ENCODE data around the gene TTLL10.

The TTLL10 gene, protein sequence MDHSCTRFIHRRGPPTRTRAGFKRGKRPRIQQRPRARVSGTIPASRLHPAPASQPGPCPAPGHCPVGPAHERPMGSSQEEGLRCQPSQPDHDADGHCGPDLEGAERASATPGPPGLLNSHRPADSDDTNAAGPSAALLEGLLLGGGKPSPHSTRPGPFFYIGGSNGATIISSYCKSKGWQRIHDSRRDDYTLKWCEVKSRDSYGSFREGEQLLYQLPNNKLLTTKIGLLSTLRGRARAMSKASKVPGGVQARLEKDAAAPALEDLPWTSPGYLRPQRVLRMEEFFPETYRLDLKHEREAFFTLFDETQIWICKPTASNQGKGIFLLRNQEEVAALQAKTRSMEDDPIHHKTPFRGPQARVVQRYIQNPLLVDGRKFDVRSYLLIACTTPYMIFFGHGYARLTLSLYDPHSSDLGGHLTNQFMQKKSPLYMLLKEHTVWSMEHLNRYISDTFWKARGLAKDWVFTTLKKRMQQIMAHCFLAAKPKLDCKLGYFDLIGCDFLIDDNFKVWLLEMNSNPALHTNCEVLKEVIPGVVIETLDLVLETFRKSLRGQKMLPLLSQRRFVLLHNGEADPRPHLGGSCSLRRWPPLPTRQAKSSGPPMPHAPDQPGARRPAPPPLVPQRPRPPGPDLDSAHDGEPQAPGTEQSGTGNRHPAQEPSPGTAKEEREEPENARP

DNA sequence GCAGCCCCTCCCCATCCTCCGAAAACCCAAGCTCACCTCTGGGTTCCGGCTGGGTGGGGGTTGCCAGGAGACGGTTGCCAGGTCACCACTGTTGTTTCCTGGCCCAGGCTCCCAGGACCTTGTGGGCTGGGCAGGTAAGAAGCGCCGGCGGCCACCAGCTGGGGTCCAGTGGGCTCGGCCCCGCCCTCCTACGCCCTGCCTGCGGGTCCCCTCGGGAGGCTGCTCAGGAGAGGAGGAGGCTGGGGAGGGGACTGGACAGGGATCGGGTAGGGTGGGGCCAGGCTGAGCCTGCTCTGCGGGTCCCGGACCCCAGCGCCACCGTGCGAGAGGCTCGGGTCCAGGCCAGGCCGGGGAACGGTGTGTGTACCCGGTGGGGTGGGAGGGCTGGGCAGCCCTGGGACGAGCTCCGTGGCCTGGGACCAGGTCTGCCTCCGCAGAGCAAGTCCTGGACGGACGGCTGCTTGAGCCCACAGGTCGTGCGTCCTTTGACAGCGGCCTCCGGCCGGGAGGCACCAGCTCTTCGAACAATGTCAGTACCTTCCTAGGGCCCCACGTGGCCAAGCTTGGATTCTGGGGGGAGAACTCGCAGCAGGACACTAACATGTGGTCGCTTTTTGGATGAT, at the start of gene TTLL10:
Gene TTLL10, plus strand, starts transcription at position 88 of the 623 bp plus-strand sequence. CDS start 5,336 bp downstream, outside the sequence.
- no peak within 1 kb of the TSS for H3K4me3 ChIP-seq (ENCODE audit: low read depth, low read length)
- no peak for DNase-seq (ENCODE audit: low read depth, low spot score)
- in situ Hi-C loops (cut with HindIII; ENCODE audit: low sequenced_read_pairs): no loop called here
- TF ChIP-seq, protein P1, sequence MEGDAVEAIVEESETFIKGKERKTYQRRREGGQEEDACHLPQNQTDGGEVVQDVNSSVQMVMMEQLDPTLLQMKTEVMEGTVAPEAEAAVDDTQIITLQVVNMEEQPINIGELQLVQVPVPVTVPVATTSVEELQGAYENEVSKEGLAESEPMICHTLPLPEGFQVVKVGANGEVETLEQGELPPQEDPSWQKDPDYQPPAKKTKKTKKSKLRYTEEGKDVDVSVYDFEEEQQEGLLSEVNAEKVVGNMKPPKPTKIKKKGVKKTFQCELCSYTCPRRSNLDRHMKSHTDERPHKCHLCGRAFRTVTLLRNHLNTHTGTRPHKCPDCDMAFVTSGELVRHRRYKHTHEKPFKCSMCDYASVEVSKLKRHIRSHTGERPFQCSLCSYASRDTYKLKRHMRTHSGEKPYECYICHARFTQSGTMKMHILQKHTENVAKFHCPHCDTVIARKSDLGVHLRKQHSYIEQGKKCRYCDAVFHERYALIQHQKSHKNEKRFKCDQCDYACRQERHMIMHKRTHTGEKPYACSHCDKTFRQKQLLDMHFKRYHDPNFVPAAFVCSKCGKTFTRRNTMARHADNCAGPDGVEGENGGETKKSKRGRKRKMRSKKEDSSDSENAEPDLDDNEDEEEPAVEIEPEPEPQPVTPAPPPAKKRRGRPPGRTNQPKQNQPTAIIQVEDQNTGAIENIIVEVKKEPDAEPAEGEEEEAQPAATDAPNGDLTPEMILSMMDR (IDR thresholded peaks at IDR 0.05; ENCODE audit: low read depth, low read length): no peak

DNA sequence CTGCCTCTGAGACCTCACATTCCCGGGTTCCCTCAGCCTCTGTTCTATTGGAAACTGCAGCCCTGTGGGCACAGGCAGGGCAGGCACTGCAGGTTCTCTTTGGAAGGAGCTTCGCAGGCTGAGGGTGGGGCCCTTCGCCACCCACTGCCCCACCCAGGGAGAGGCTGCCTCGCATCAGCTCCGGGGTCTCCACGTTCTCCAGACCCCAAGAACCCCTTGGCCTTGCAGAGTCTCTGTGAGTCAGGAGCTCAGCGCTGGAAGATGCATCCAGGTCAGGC, 49.2 kb upstream of the TTLL10 start:
- no peak for DNase-seq (ENCODE audit: low read depth, low spot score)
- in situ Hi-C loops (cut with HindIII; ENCODE audit: low sequenced_read_pairs): no loop called here
- TF ChIP-seq, protein P1 (IDR thresholded peaks at IDR 0.05; ENCODE audit: low read depth, low read length): no peak
- no peak overlapping the region for H3K4me3 ChIP-seq (ENCODE audit: low read depth, low read length)

DNA sequence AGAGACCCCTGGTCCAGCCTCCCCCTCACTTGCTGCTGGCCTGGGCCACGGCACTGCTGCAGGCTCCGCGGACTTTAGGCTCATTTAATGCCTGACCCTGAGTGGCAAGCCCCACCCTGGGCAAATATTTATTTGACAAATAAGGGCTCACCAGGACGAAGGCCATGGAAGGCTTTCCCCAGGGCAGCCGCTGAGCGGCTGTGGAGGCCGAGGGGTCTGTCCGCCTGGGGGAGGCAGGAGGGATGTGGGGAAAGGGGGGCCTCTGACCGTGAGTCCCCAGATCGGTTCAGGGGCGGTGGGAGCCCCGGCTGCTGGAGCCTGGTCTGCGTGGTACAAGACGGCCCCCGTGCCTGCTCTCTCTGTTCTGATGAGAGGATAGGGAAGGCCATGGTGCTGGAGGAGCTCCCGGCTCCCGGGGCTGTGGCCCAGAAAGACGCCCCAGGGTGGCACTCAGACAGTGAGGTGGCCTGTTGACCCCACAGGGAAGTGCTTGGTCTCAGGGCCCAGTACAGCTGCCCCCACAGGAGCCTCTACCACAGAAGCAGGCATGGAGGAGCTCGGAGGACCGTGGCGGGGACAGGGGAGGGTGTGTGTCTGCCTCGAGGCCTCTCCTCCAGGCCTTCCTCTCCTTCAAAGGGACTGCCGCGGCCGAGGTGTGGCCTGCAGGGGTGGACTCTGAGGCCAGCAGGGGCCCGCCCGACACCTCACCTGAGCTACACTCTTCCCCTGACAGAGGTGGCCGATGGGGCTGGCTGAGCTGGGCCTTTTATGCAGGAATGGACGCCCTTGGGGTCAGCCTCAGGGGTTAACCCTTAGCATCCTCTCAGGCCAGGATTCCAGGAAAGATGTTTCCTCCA, 48.7 kb upstream of the TTLL10 start:
- no peak for DNase-seq (ENCODE audit: low read depth, low spot score)
- no peak overlapping the region for H3K4me3 ChIP-seq (ENCODE audit: low read depth, low read length)
- in situ Hi-C loops (cut with HindIII; ENCODE audit: low sequenced_read_pairs): no loop called here
- TF ChIP-seq, protein P1 (IDR thresholded peaks at IDR 0.05; ENCODE audit: low read depth, low read length): no peak

DNA sequence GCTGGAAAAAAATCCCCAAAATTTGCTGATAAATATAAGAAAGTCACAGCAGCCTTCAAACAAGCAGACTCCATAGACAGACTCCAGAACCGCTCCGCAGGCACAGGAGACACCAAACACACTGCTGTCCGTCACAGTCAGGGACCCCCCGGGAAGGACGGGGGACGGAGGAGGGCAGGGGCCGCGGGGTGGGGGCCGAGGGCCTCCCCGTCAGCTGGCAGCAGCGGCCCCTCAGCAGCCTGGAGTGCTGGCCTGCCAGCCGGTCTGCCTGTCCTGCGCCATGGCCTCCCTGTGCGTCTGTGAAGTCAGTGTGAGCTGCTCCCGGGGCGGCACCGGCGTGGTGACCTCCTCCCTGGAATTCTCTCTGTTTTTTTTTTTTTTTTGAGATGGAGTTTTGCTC, 47.7 kb upstream of the TTLL10 start:
- in situ Hi-C loops (cut with HindIII; ENCODE audit: low sequenced_read_pairs): no loop called here
- TF ChIP-seq, protein P1 (IDR thresholded peaks at IDR 0.05; ENCODE audit: low read depth, low read length): no peak
- H3K4me3 ChIP-seq (ENCODE audit: low read depth, low read length): no peak overlapping the region
- no peak for DNase-seq (ENCODE audit: low read depth, low spot score)

DNA sequence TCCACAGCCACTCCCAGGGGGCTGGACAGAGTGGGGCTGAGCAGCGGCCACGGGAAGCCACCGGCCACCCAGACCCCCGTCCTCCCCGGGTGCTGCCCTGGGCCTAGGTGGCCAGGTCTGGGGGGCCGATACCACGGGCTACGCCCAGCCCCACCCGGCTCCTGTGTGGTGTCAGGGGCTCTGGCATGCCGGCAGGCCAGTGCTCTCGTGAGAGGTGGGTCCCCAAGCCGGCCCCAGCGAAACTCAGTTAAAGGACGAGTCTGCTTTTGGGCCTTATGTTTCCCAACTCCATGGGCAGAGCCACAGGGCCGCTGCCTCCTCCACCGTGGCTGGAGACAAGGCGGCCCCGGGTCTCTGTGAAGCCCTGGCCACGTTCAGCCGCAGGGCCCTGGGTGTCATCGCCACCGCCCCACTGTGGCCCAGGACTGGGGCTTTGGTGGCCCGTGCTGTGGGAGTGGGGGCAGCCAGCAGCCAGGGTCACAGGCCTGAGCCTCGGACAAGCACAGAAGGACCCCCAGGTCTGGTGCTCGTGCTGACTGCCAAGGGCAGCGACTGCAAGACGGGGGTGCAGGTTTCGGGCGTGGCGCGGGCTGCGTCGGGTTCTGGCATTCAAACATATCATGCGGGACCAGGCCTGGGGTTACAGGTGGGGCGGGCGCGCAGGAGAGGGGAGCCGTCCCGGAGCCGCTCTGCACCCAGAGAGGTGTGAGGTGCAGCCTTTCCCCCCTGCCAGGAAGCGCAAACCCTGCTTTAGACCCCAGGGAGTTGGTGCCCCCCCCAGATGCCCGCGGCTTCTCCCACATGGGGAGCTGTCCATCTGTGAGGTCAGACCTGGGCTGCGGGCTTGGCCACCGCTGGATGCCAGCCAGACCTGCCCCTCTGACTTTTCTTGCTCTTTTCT, 45.9 kb upstream of the TTLL10 start:
- in situ Hi-C loops (cut with HindIII; ENCODE audit: low sequenced_read_pairs): no loop called here

More for the DNA sequence above, 45.9 kb upstream of the TTLL10 start:
- no peak overlapping the region for H3K4me3 ChIP-seq (ENCODE audit: low read depth, low read length)
- TF ChIP-seq, protein P1 (IDR thresholded peaks at IDR 0.05; ENCODE audit: low read depth, low read length): no peak
- no peak for DNase-seq (ENCODE audit: low read depth, low spot score)
